CD14-positive monocyte (primary cell): ENCODE results near the gene SLN. TPM values are rescaled to one million over a fixed set of nuclear protein-coding genes. Genes with fewer than 3 reads are reported as not detected.

Experiments used
- DNase-seq, 3 donors: peaks; one replicate each; pipeline ENCODE4 v3.0.0-alpha.2; 2011 to 2022
- H2AFZ ChIP-seq: 2 replicates; pipeline ENCODE4 v1.6.0; 2012; ENCODE audit warnings: mild to moderate bottlenecking, low read depth, low read length, inconsistent platforms; ENCODE audit not compliant: insufficient read depth, poor library complexity, severe bottlenecking
- H3K27ac ChIP-seq, 2 donors: 1 replicate in 1 of 2; 2 replicates in 1 of 2; pipeline ENCODE4 v1.5.1; 2012 to 2013; ENCODE audit warnings: low read length in 2 of 2, control low read depth in 1 of 2, inconsistent platforms in 1 of 2, low read depth in 1 of 2, mild to moderate bottlenecking in 1 of 2
- H3K27me3 ChIP-seq, 2 donors: one replicate each; pipeline versions ENCODE4 v1.6.0 to v1.6.1; 2011 to 2013; ENCODE audit warnings: low read length in 2 of 2; ENCODE audit not compliant: control insufficient read depth in 2 of 2, insufficient read depth in 2 of 2
- H3K36me3 ChIP-seq, 2 donors: replicated peaks in 1 of 2; 1 replicate in 1 of 2; 2 replicates in 1 of 2; pipeline versions ENCODE4 v1.5.1 to v1.6.1; 2012 to 2013; ENCODE audit warnings: low read length in 2 of 2, control low read depth in 1 of 2, inconsistent platforms in 1 of 2, mild to moderate bottlenecking in 1 of 2; ENCODE audit not compliant: insufficient read depth in 2 of 2, control insufficient read depth in 1 of 2
- H3K4me1 ChIP-seq, 2 donors: 1 replicate in 1 of 2; 2 replicates in 1 of 2; pipeline versions ENCODE4 v1.5.1 to v1.6.1; 2012 to 2013; ENCODE audit warnings: low read length in 2 of 2, control low read depth in 1 of 2, inconsistent platforms in 1 of 2, mild to moderate bottlenecking in 1 of 2, moderate library complexity in 1 of 2; ENCODE audit not compliant: insufficient read depth in 2 of 2, control insufficient read depth in 1 of 2
- H3K4me2 ChIP-seq: replicated peaks from 2 replicates; pipeline ENCODE3; 2012; ENCODE audit warnings: low read length, moderate library complexity, mild to moderate bottlenecking; ENCODE audit not compliant: poor library complexity, severe bottlenecking; ENCODE audit errors: extremely low read depth
- H3K4me3 ChIP-seq, 3 experiments: fragments of 200-600 bp in 1 of 3; sonication (generic) in 1 of 3; replicated peaks in 1 of 3; 1 replicate in 2 of 3; 2 replicates in 1 of 3; pipeline ENCODE4 v1.5.1; 2011 to 2013; ENCODE audit warnings: low read length in 3 of 3, mild to moderate bottlenecking in 3 of 3, control low read depth in 2 of 3, low read depth in 2 of 3, inconsistent platforms in 1 of 3, moderate library complexity in 1 of 3
- H3K79me2 ChIP-seq: 2 replicates; pipeline ENCODE4 v1.6.0; 2012; ENCODE audit warnings: mild to moderate bottlenecking, control low read depth, inconsistent platforms, low read length, moderate library complexity; ENCODE audit not compliant: insufficient read depth
- H3K9ac ChIP-seq: 2 replicates; pipeline ENCODE4 v1.6.0; 2017; ENCODE audit warnings: low read length, mild to moderate bottlenecking; ENCODE audit not compliant: insufficient read depth, poor library complexity, severe bottlenecking
- H3K9me3 ChIP-seq, 2 donors: replicated peaks in 1 of 2; 1 replicate in 1 of 2; 2 replicates in 1 of 2; pipeline versions ENCODE4 v1.5.1 to v1.6.1; 2012 to 2013; ENCODE audit warnings: low read length in 2 of 2, control low read depth in 1 of 2; ENCODE audit not compliant: control insufficient read depth in 1 of 2, insufficient read depth in 1 of 2
- H4K20me1 ChIP-seq: 2 replicates; pipeline ENCODE4 v1.6.0; 2012; ENCODE audit warnings: mild to moderate bottlenecking, low read length, control low read depth, moderate library complexity; ENCODE audit not compliant: insufficient read depth
- H3K27ac Mint-ChIP-seq, 7 donors: one replicate each; pipeline ENCODE4 v1.8.0; 2020; ENCODE audit warnings: mild to moderate bottlenecking in 7 of 7, mixed read lengths in 7 of 7, moderate library complexity in 6 of 7, inconsistent platforms in 2 of 7
- H3K27me3 Mint-ChIP-seq, 3 donors: one replicate each; pipeline ENCODE4 v1.8.0; 2021 to 2022; ENCODE audit warnings: low read depth in 3 of 3, mild to moderate bottlenecking in 3 of 3, mixed read lengths in 3 of 3, moderate library complexity in 3 of 3, inconsistent platforms in 1 of 3
- H3K36me3 Mint-ChIP-seq, 2 donors: one replicate each; pipeline ENCODE4 v1.8.0; 2020; ENCODE audit warnings: mixed read lengths in 2 of 2, inconsistent platforms in 1 of 2, mild to moderate bottlenecking in 1 of 2
- H3K4me1 Mint-ChIP-seq: one replicate; pipeline ENCODE4 v1.8.0; 2020; ENCODE audit warnings: mild to moderate bottlenecking, mixed read lengths
- H3K4me3 Mint-ChIP-seq, 2 donors: one replicate each; pipeline ENCODE4 v1.8.0; 2020; ENCODE audit warnings: mild to moderate bottlenecking in 2 of 2, mixed read lengths in 2 of 2, moderate library complexity in 1 of 2
- H3K9me3 Mint-ChIP-seq, 7 donors: one replicate each; pipeline ENCODE4 v1.8.0; 2020 to 2022; ENCODE audit warnings: mixed read lengths in 7 of 7, mild to moderate bottlenecking in 6 of 7, moderate library complexity in 6 of 7, inconsistent platforms in 2 of 7
- CTCF ChIP-seq: fragments of 200-600 bp; IDR thresholded peaks from one replicate; pipeline ENCODE4 v1.8.0; 2022; ENCODE audit warnings: antibody characterized with exemption, mild to moderate bottlenecking
- WGBS: methylation state at CpG from one replicate; pipeline ENCODE4 v1.1.5; 2013; ENCODE audit warnings: missing lambda C conversion rate; ENCODE audit not compliant: insufficient coverage; 5-methylcytosine and 5-hydroxymethylcytosine counted together
- intact Hi-C, 2 donors: fragments of 100-400 bp; cut with micrococcal nuclease; formaldehyde crosslinking; loops; one replicate each; pipeline versions ENCODE4 v1.15.0 to v1.15.1; 2023
- polyA plus RNA-seq, 3 donors: library from polyadenylated mRNA; depleted of rRNA in 1 of 3; unstranded in 2 of 3; stranded (reverse) in 1 of 3; fragments of 300-500 nt in 2 of 3; fragments of >200 nt in 1 of 3; fragmentation: Illumina TruSeq in 2 of 3; gene quantifications; 1 replicate in 2 of 3; 2 replicates in 1 of 3; pipeline ENCODE4 v1.2.3, GENCODE V29; 2012 to 2021

The SLN gene
- polyA plus RNA-seq, 3 donors: not detected

GRCh38 chr11:107731941-107732688, 20.3 kb upstream of the SLN start:
- Mint-ChIP-seq H3K4me1 (no peaks in the 10 kb centered on the region), H3K9me3 (peaks cover 0 to 2% (median 0%) of the 10 kb centered on the region in 7 donors), H3K27me3 (peaks cover 4 to 11% (median 9%) of the 10 kb centered on the region in 3 donors), H3K4me3 (no peak overlapping the region), H3K36me3 (no peaks in the 10 kb centered on the region), H3K27ac (no peak overlapping the region)
- no peak overlapping the region for H2AFZ ChIP-seq
- H3K36me3 ChIP-seq: no peaks in the 10 kb centered on the region
- no peak overlapping the region for H3K4me3 ChIP-seq
- no peaks in the 10 kb centered on the region for H3K4me1 ChIP-seq
- DNase-seq: no peak
- no peak overlapping the region for H3K9ac ChIP-seq
- H3K79me2 ChIP-seq: no peaks in the 10 kb centered on the region
- no peak overlapping the region for H3K27ac ChIP-seq
- no peak for TF ChIP-seq CTCF
- peaks cover 0 to 8% of the 10 kb centered on the region in 2 donors for H3K27me3 ChIP-seq
- intact Hi-C loops: no loop called here
- no peak overlapping the region for H3K4me2 ChIP-seq
- no CpG with 5 or more reads among the region's 12 CpGs for WGBS
- H4K20me1 ChIP-seq: no peaks in the 10 kb centered on the region
- no peaks in the 10 kb centered on the region for H3K9me3 ChIP-seq

- Mint-ChIP-seq H3K27ac (no peak overlapping the region), H3K36me3 (no peaks in the 10 kb centered on the region), H3K27me3 (peaks cover 7 to 19% (median 10%) of the 10 kb centered on the region in 3 donors), H3K4me3 (no peak overlapping the region), H3K4me1 (no peaks in the 10 kb centered on the region), H3K9me3 (peaks cover 0 to 2% (median 0%) of the 10 kb centered on the region in 7 donors)
- no peaks in the 10 kb centered on the region for H3K9me3 ChIP-seq
- intact Hi-C loops: no loop called here
- H3K36me3 ChIP-seq: no peaks in the 10 kb centered on the region
- H3K4me3 ChIP-seq: no peak overlapping the region
- no peaks in the 10 kb centered on the region for H4K20me1 ChIP-seq
- no peak overlapping the region for H3K9ac ChIP-seq
- no peak overlapping the region for H3K27ac ChIP-seq
- no peaks in the 10 kb centered on the region for H3K4me1 ChIP-seq
- H3K27me3 ChIP-seq: peaks cover 0 to 5% of the 10 kb centered on the region in 2 donors
- no peaks in the 10 kb centered on the region for H3K79me2 ChIP-seq
- H2AFZ ChIP-seq: no peak overlapping the region
- H3K4me2 ChIP-seq: no peak overlapping the region
- TF ChIP-seq CTCF: no peak
- no peak for DNase-seq
Measured at GRCh38 chr11:107722662-107723061, 10.8 kb upstream of the SLN start.
